GM21825 (cell line): ENCODE measurements around the gene EXO1.

Experiments used
- ATAC-seq: cut with Tn5 transposase; IDR thresholded peaks from one replicate; pipeline ENCODE4 v1.9.1; 2021; ENCODE audit warnings: mild to moderate bottlenecking, moderate library complexity; ENCODE audit not compliant: unreplicated experiment

EXO1 gene

GRCh38 chr1:241881440-241881839, 33.4 kb downstream of the EXO1 start:
- ATAC-seq = no peak

- ATAC-seq = no peak
Measured at GRCh38 chr1:241883159-241883558, 35.2 kb downstream of the EXO1 start.

- ATAC-seq = no peak
Measured at GRCh38 chr1:241888232-241888631, 40.2 kb downstream of the EXO1 start.

- ATAC-seq = no peak
Measured at GRCh38 chr1:241891296-241891695, 43.3 kb downstream of the EXO1 start.

GRCh38 chr1:241894016-241894415, 46.0 kb downstream of the EXO1 start:
- no peak for ATAC-seq

- peak; percentile 67 for ATAC-seq
Measured at GRCh38 chr1:241895013-241895412, 47.0 kb downstream of the EXO1 start.

GRCh38 chr1:241896670-241896962, 48.6 kb downstream of the EXO1 start:
- no peak for ATAC-seq

- ATAC-seq = no peak
Measured at GRCh38 chr1:241899210-241899609, 51.2 kb downstream of the EXO1 start.

- ATAC-seq = no peak
Measured at GRCh38 chr1:241900381-241900780, 52.4 kb downstream of the EXO1 start.

GRCh38 chr1:241902391-241903065, 54.5 kb downstream of the EXO1 start:
- no peak for ATAC-seq

- no peak for ATAC-seq
Measured at GRCh38 chr1:241916196-241916595, 68.2 kb downstream of the EXO1 start.

GRCh38 chr1:241917487-241917886, 69.5 kb downstream of the EXO1 start:
- no peak for ATAC-seq

- ATAC-seq = no peak
Measured at GRCh38 chr1:241918879-241919278, 70.9 kb downstream of the EXO1 start.

GRCh38 chr1:241924080-241924808, 76.2 kb downstream of the EXO1 start:
- no peak for ATAC-seq

- ATAC-seq = no peak
Measured at GRCh38 chr1:241926141-241926540, 78.1 kb downstream of the EXO1 start.

- ATAC-seq = no peak
Measured at GRCh38 chr1:241927321-241927720, 79.3 kb downstream of the EXO1 start.

- no peak for ATAC-seq
Measured at GRCh38 chr1:241932845-241933244, 84.8 kb downstream of the EXO1 start.

- ATAC-seq = no peak
Measured at GRCh38 chr1:241934201-241934848, 86.3 kb downstream of the EXO1 start.

- ATAC-seq = no peak
Measured at GRCh38 chr1:241934866-241935265, 86.9 kb downstream of the EXO1 start.
